ENCODE measurements around the gene MMUT. TPM values are rescaled to one million over a fixed set of nuclear protein-coding genes. Genes with fewer than 3 reads are reported as not detected.

Gene MMUT
- polyA plus RNA-seq, 6 donors from 2014 or later, result 5.0 to 12.1 (median 9.5) TPM

GRCh38 chr6:49464691-49465090 lies 1.6 kb upstream of the MMUT start:
- Mint-ChIP-seq H3K4me1 (peaks cover 46 to 61% (median 58%) of the 10 kb centered on the region in 3 donors), H3K9me3 (no peaks in the 10 kb centered on the region), H3K4me3 (peak overlapping the region in 7 of 8 donors; percentile 48 to 98 (median 93)), H3K36me3 (peaks cover 3 to 7% of the 10 kb centered on the region in 2 donors), H3K27ac (peak overlapping the region in 5 of 6 donors; percentile 5 to 82 (median 73)), H3K27me3 (no peaks in the 10 kb centered on the region)
- DNase-seq (no peak), ATAC-seq (ENCODE audit: low read depth in 2 of 2) (no peak)

GRCh38 chr6:49463612-49463967 lies 537 bp upstream of the MMUT start:
- DNase-seq, result no peak
- peak overlapping the region; percentile 96 to 99 (median 98) for H3K27ac Mint-ChIP-seq
- peaks cover 51 to 70% (median 68%) of the 10 kb centered on the region in 3 donors for H3K4me1 Mint-ChIP-seq
- H3K9me3 Mint-ChIP-seq, result no peaks in the 10 kb centered on the region
- H3K4me3 Mint-ChIP-seq, result peak overlapping the region; percentile 93 to 99 (median 97)
- H3K36me3 Mint-ChIP-seq, result peaks cover 3 to 7% of the 10 kb centered on the region in 2 donors
- ATAC-seq (ENCODE audit: low read depth in 2 of 2), result no peak
- H3K27me3 Mint-ChIP-seq, result no peaks in the 10 kb centered on the region

GRCh38 chr6:49462599-49462926 lies 490 bp downstream of the MMUT start:
- Mint-ChIP-seq H3K4me1 (peaks cover 46 to 65% (median 61%) of the 10 kb centered on the region in 3 donors), H3K36me3 (peaks cover 6 to 7% of the 10 kb centered on the region in 2 donors), H3K27me3 (no peaks in the 10 kb centered on the region), H3K9me3 (no peaks in the 10 kb centered on the region), H3K4me3 (peak overlapping the region; percentile 93 to 99 (median 97)), H3K27ac (peak overlapping the region; percentile 96 to 99 (median 98))
- ATAC-seq (ENCODE audit: low read depth in 2 of 2), result no peak
- no peak for DNase-seq

- DNase-seq (no peak), ATAC-seq (ENCODE audit: low read depth in 2 of 2) (no peak)
- peak overlapping the region; percentile 96 to 99 (median 98) for H3K27ac Mint-ChIP-seq
- peak overlapping the region; percentile 93 to 99 (median 97) for H3K4me3 Mint-ChIP-seq
- peaks cover 7 to 10% of the 10 kb centered on the region in 2 donors for H3K36me3 Mint-ChIP-seq
- H3K4me1 Mint-ChIP-seq, result peaks cover 45 to 65% (median 59%) of the 10 kb centered on the region in 3 donors
- no peaks in the 10 kb centered on the region for H3K27me3 Mint-ChIP-seq
- H3K9me3 Mint-ChIP-seq, result no peaks in the 10 kb centered on the region
Observed at GRCh38 chr6:49462071-49462470, 982 bp downstream of the MMUT start.

- Mint-ChIP-seq H3K27ac (no peak overlapping the region), H3K36me3 (peaks cover under 1 to 14% of the 10 kb centered on the region in 2 donors)
- no peak for ATAC-seq (ENCODE audit: low read depth in 2 of 2)
Observed at GRCh38 chr6:49457771-49458170, 5.3 kb downstream of the MMUT start.

GRCh38 chr6:49454787-49455709 lies 8.0 kb downstream of the MMUT start:
- H3K27ac Mint-ChIP-seq, result no peak overlapping the region
- DNase-seq, result no peak
- no peak overlapping the region for H3K4me3 Mint-ChIP-seq
- H3K36me3 Mint-ChIP-seq, result peaks cover 0 to 23% of the 10 kb centered on the region in 2 donors
- ATAC-seq (ENCODE audit: low read depth in 2 of 2), result no peak
- H3K9me3 Mint-ChIP-seq, result no peaks in the 10 kb centered on the region
- H3K27me3 Mint-ChIP-seq, result no peaks in the 10 kb centered on the region
- peaks cover 8 to 14% (median 12%) of the 10 kb centered on the region in 3 donors for H3K4me1 Mint-ChIP-seq

More at GRCh38 chr6:49457771-49458170, 5.3 kb downstream of the MMUT start:
- H3K4me3 Mint-ChIP-seq, result no peak overlapping the region
- H3K9me3 Mint-ChIP-seq, result no peaks in the 10 kb centered on the region
- H3K4me1 Mint-ChIP-seq, result peaks cover 20 to 33% (median 30%) of the 10 kb centered on the region in 3 donors
- no peak for DNase-seq
- H3K27me3 Mint-ChIP-seq, result no peaks in the 10 kb centered on the region

- Mint-ChIP-seq H3K4me3 (no peak overlapping the region), H3K4me1 (no peaks in the 10 kb centered on the region), H3K27me3 (no peaks in the 10 kb centered on the region), H3K27ac (no peak overlapping the region), H3K9me3 (no peaks in the 10 kb centered on the region), H3K36me3 (peaks cover 4 to 33% of the 10 kb centered on the region in 2 donors)
- ATAC-seq (ENCODE audit: low read depth in 2 of 2) (no peak), DNase-seq (no peak)
Observed at GRCh38 chr6:49453221-49453620, 9.8 kb downstream of the MMUT start.

- peaks cover 10 to 32% of the 10 kb centered on the region in 2 donors for H3K36me3 Mint-ChIP-seq
- H3K4me1 Mint-ChIP-seq, result no peaks in the 10 kb centered on the region
- H3K27ac Mint-ChIP-seq, result no peak overlapping the region
- no peak overlapping the region for H3K4me3 Mint-ChIP-seq
- ATAC-seq (ENCODE audit: low read depth in 2 of 2) (no peak), DNase-seq (no peak)
- peaks cover 0 to 5% (median 2%) of the 10 kb centered on the region in 7 donors for H3K9me3 Mint-ChIP-seq
- no peaks in the 10 kb centered on the region for H3K27me3 Mint-ChIP-seq
Observed at GRCh38 chr6:49430866-49431265, 32.2 kb downstream of the MMUT start.

- ATAC-seq (ENCODE audit: low read depth in 2 of 2), result no peak
- H3K4me1 Mint-ChIP-seq, result no peaks in the 10 kb centered on the region
- H3K4me3 Mint-ChIP-seq, result no peak overlapping the region
- no peaks in the 10 kb centered on the region for H3K27me3 Mint-ChIP-seq
- H3K27ac Mint-ChIP-seq, result peak overlapping the region in 1 of 6 donors; percentile 67
- peaks cover 0 to 5% (median 2%) of the 10 kb centered on the region in 7 donors for H3K9me3 Mint-ChIP-seq
- no peak for DNase-seq
- peaks cover 10 to 28% of the 10 kb centered on the region in 2 donors for H3K36me3 Mint-ChIP-seq
Observed at GRCh38 chr6:49430187-49430586, 32.9 kb downstream of the MMUT start.

GRCh38 chr6:49423817-49424216 lies 39.2 kb downstream of the MMUT start:
- Mint-ChIP-seq H3K27ac (no peak overlapping the region), H3K36me3 (peaks cover 0 to 7% of the 10 kb centered on the region in 2 donors), H3K27me3 (peaks cover 0 to under 1% (median 0%) of the 10 kb centered on the region in 3 donors), H3K4me1 (no peaks in the 10 kb centered on the region), H3K9me3 (peaks cover 0 to 3% (median 2%) of the 10 kb centered on the region in 7 donors), H3K4me3 (no peak overlapping the region)
- ATAC-seq (ENCODE audit: low read depth in 2 of 2) (no peak), DNase-seq (no peak)

- Mint-ChIP-seq H3K9me3 (peaks cover 0 to 6% (median 0%) of the 10 kb centered on the region in 7 donors), H3K4me3 (no peak overlapping the region), H3K27me3 (peaks cover 0 to 11% (median 10%) of the 10 kb centered on the region in 3 donors), H3K4me1 (no peaks in the 10 kb centered on the region), H3K36me3 (no peaks in the 10 kb centered on the region), H3K27ac (no peak overlapping the region)
- no peak for ATAC-seq (ENCODE audit: low read depth in 2 of 2)
- no peak for DNase-seq
Observed at GRCh38 chr6:49416195-49416594, 46.9 kb downstream of the MMUT start.

GRCh38 chr6:49415358-49415757 lies 47.7 kb downstream of the MMUT start:
- Mint-ChIP-seq H3K4me1 (no peaks in the 10 kb centered on the region), H3K9me3 (peaks cover 0 to 6% (median 0%) of the 10 kb centered on the region in 7 donors), H3K27ac (no peak overlapping the region), H3K4me3 (no peak overlapping the region), H3K36me3 (no peaks in the 10 kb centered on the region), H3K27me3 (peaks cover 0 to 11% (median 10%) of the 10 kb centered on the region in 3 donors)
- no peak for ATAC-seq (ENCODE audit: low read depth in 2 of 2)
- no peak for DNase-seq

GRCh38 chr6:49410564-49410963 lies 52.5 kb downstream of the MMUT start:
- Mint-ChIP-seq H3K9me3 (peaks cover 0 to 6% (median 0%) of the 10 kb centered on the region in 7 donors), H3K4me1 (no peaks in the 10 kb centered on the region), H3K36me3 (no peaks in the 10 kb centered on the region), H3K27ac (no peak overlapping the region), H3K4me3 (no peak overlapping the region), H3K27me3 (peaks cover 6 to 14% (median 12%) of the 10 kb centered on the region in 3 donors)
- no peak for ATAC-seq (ENCODE audit: low read depth in 2 of 2)
- DNase-seq, result no peak

All from naive B cell (primary cell).